HEK293 (cell line): ENCODE data around the gene CLEC4F.

Source experiments
- CTCF ChIA-PET: fragments of 350-600 bp; formaldehyde crosslinking; extraction: SDS; loops from one replicate; lab custom pipeline; 2021; ENCODE audit warnings: antibody characterized with exemption; lab: Yijun Ruan, JAX
- POLR2A ChIA-PET: fragments of 300-600 bp; formaldehyde crosslinking; extraction: SDS; loops from one replicate; lab custom pipeline; 2020; ENCODE audit warnings: antibody characterized with exemption, inconsistent platforms; lab: Yijun Ruan, JAX
- H3K27ac ChIP-seq: fragments of 200-500 bp; sonication (Bioruptor generic); 2 replicates; pipeline ENCODE4 v1.5.1; 2014; ENCODE audit warnings: low read depth, low read length, control low read depth, inconsistent platforms; ENCODE audit errors: extremely low read depth
- H3K36me3 ChIP-seq, 2 experiments: fragments of 200-500 bp in 1 of 2; sonication (Bioruptor generic) in 1 of 2; 1 replicate in 1 of 2; 2 replicates in 1 of 2; pipeline ENCODE4 v1.5.1; 2014 to 2017; ENCODE audit warnings: inconsistent platforms in 2 of 2, low read length in 2 of 2; ENCODE audit not compliant: control insufficient read depth in 2 of 2, insufficient read depth in 1 of 2
- H3K4me1 ChIP-seq: fragments of 200-500 bp; sonication (Bioruptor generic); 2 replicates; pipeline ENCODE4 v1.5.1; 2014; ENCODE audit warnings: mild to moderate bottlenecking, low read length, inconsistent platforms; ENCODE audit not compliant: control insufficient read depth, insufficient read depth
- H3K4me3 ChIP-seq: 2 replicates; pipeline ENCODE4 v1.5.1; 2011; ENCODE audit warnings: low read depth, mild to moderate bottlenecking, control low read depth, low read length, moderate library complexity
- H3K9me3 ChIP-seq: fragments of 200-500 bp; sonication (Bioruptor generic); 2 replicates; pipeline ENCODE4 v1.5.1; 2014; ENCODE audit warnings: low read depth, low read length, inconsistent platforms; ENCODE audit not compliant: control insufficient read depth, insufficient read depth
- BCL11A ChIP-seq: fragments of 450-650 bp; formaldehyde crosslinking; IDR thresholded peaks from 2 replicates; pipeline ENCODE4 v1.5.1; 2016; ENCODE audit warnings: low read depth, missing biosample characterization, missing genetic modification characterization
- GLI4 ChIP-seq: fragments of 450-650 bp; formaldehyde crosslinking; IDR thresholded peaks from 2 replicates; pipeline ENCODE4 v1.5.1; 2016; ENCODE audit warnings: missing biosample characterization, missing genetic modification characterization
- GLIS1 ChIP-seq: fragments of 450-650 bp; formaldehyde crosslinking; IDR thresholded peaks from 2 replicates; pipeline ENCODE4 v1.5.1; 2016; ENCODE audit warnings: missing biosample characterization, missing genetic modification characterization
- IKZF3 ChIP-seq: fragments of 450-650 bp; IDR thresholded peaks from 2 replicates; pipeline ENCODE4 v1.5.0; 2018; ENCODE audit warnings: missing biosample characterization, mild to moderate bottlenecking, missing genetic modification characterization, moderate library complexity
- KLF16 ChIP-seq: fragments of 450-650 bp; formaldehyde crosslinking; IDR thresholded peaks from 2 replicates; pipeline ENCODE4 v1.5.1; 2017; ENCODE audit warnings: missing biosample characterization, missing genetic modification characterization
- MZF1 ChIP-seq: fragments of 450-650 bp; formaldehyde crosslinking; IDR thresholded peaks from 2 replicates; pipeline ENCODE4 v1.5.1; 2017; ENCODE audit warnings: missing biosample characterization, missing genetic modification characterization, borderline replicate concordance
- OVOL3 ChIP-seq: fragments of 450-650 bp; formaldehyde crosslinking; IDR thresholded peaks from 2 replicates; pipeline ENCODE4 v1.5.1; 2016; ENCODE audit warnings: missing biosample characterization, missing genetic modification characterization
- ZBTB20 ChIP-seq: fragments of 450-650 bp; formaldehyde crosslinking; IDR thresholded peaks from 2 replicates; pipeline ENCODE4 v1.5.1; 2016; ENCODE audit warnings: missing biosample characterization, missing genetic modification characterization
- ZNF121 ChIP-seq: fragments of 450-650 bp; formaldehyde crosslinking; IDR thresholded peaks from 2 replicates; pipeline ENCODE4 v1.5.1; 2016; ENCODE audit warnings: missing biosample characterization, missing genetic modification characterization
- ZNF132 ChIP-seq: fragments of 450-650 bp; formaldehyde crosslinking; IDR thresholded peaks from 2 replicates; pipeline ENCODE4 v1.5.1; 2017; ENCODE audit warnings: missing biosample characterization, missing genetic modification characterization, borderline replicate concordance
- ZNF157 ChIP-seq: fragments of 450-650 bp; formaldehyde crosslinking; IDR thresholded peaks from 2 replicates; pipeline ENCODE4 v1.5.1; 2016; ENCODE audit warnings: missing biosample characterization, missing genetic modification characterization
- ZNF2 ChIP-seq: fragments of 450-650 bp; formaldehyde crosslinking; IDR thresholded peaks from 2 replicates; pipeline ENCODE4 v1.5.1; 2016; ENCODE audit warnings: missing biosample characterization, missing genetic modification characterization
- ZNF221 ChIP-seq: fragments of 450-650 bp; formaldehyde crosslinking; IDR thresholded peaks from 2 replicates; pipeline ENCODE4 v1.5.1; 2017; ENCODE audit warnings: missing biosample characterization, missing genetic modification characterization, borderline replicate concordance
- ZNF302 ChIP-seq: fragments of 450-650 bp; formaldehyde crosslinking; IDR thresholded peaks from 2 replicates; pipeline ENCODE4 v1.5.1; 2016; ENCODE audit warnings: missing biosample characterization, missing genetic modification characterization, low read depth
- ZNF324 ChIP-seq: fragments of 450-650 bp; formaldehyde crosslinking; IDR thresholded peaks from 2 replicates; pipeline ENCODE4 v1.5.1; 2016; ENCODE audit warnings: missing biosample characterization, missing genetic modification characterization
- ZNF350 ChIP-seq: fragments of 450-650 bp; formaldehyde crosslinking; IDR thresholded peaks from 2 replicates; pipeline ENCODE4 v1.5.0; 2017; ENCODE audit warnings: missing biosample characterization, mild to moderate bottlenecking, missing genetic modification characterization
- ZNF391 ChIP-seq: fragments of 450-650 bp; formaldehyde crosslinking; IDR thresholded peaks from 2 replicates; pipeline ENCODE4 v1.5.1; 2016; ENCODE audit warnings: low read depth, missing biosample characterization, missing genetic modification characterization, borderline replicate concordance
- ZNF394 ChIP-seq: fragments of 450-650 bp; formaldehyde crosslinking; IDR thresholded peaks from 2 replicates; pipeline ENCODE4 v1.5.1; 2016; ENCODE audit warnings: missing biosample characterization, missing genetic modification characterization, mild to moderate bottlenecking, moderate library complexity, borderline replicate concordance
- ZNF529 ChIP-seq: fragments of 450-650 bp; formaldehyde crosslinking; IDR thresholded peaks from 2 replicates; pipeline ENCODE4 v1.5.1; 2017; ENCODE audit warnings: missing genetic modification characterization, missing biosample characterization; ENCODE audit not compliant: insufficient replicate concordance
- ZNF544 ChIP-seq: fragments of 450-650 bp; formaldehyde crosslinking; IDR thresholded peaks from 2 replicates; pipeline ENCODE4 v1.5.0; 2017; ENCODE audit warnings: missing biosample characterization, missing genetic modification characterization
- ZNF558 ChIP-seq: fragments of 450-650 bp; formaldehyde crosslinking; IDR thresholded peaks from 2 replicates; pipeline ENCODE4 v1.5.1; 2016; ENCODE audit warnings: missing biosample characterization, missing genetic modification characterization
- ZNF626 ChIP-seq: fragments of 450-650 bp; sonication (Bioruptor Pico); formaldehyde crosslinking; IDR thresholded peaks from 2 replicates; pipeline ENCODE4 v1.5.1; 2018; ENCODE audit warnings: missing biosample characterization, missing genetic modification characterization, inconsistent platforms
- ZNF707 ChIP-seq: fragments of 450-650 bp; formaldehyde crosslinking; IDR thresholded peaks from 2 replicates; pipeline ENCODE4 v1.5.1; 2016; ENCODE audit warnings: missing biosample characterization, missing genetic modification characterization
- ZNF776 ChIP-seq: fragments of 450-650 bp; formaldehyde crosslinking; IDR thresholded peaks from 2 replicates; pipeline ENCODE4 v1.5.0; 2017; ENCODE audit warnings: missing biosample characterization, missing genetic modification characterization, borderline replicate concordance
- ZNF777 ChIP-seq: fragments of 450-650 bp; formaldehyde crosslinking; IDR thresholded peaks from 2 replicates; pipeline ENCODE4 v1.5.1; 2017; ENCODE audit warnings: missing biosample characterization, missing genetic modification characterization, borderline replicate concordance
- TF ChIP-seq, protein P1 (sequence below): IDR thresholded peaks from 2 replicates; pipeline ENCODE4 v1.6.1; 2011; ENCODE audit warnings: mild to moderate bottlenecking, low read depth, low read length, borderline replicate concordance
- TF ChIP-seq, protein P2 (sequence below): fragments of 450-650 bp; formaldehyde crosslinking; IDR thresholded peaks from 2 replicates; pipeline ENCODE4 v1.5.1; 2017; ENCODE audit warnings: missing biosample characterization, mild to moderate bottlenecking, missing genetic modification characterization, moderate library complexity
- TF ChIP-seq, protein P3 (sequence below): fragments of 450-650 bp; formaldehyde crosslinking; IDR thresholded peaks from 2 replicates; pipeline ENCODE4 v1.5.1; 2016; ENCODE audit warnings: missing biosample characterization, missing genetic modification characterization
- TF ChIP-seq, protein P4 (sequence below): fragments of 450-650 bp; formaldehyde crosslinking; IDR thresholded peaks from 2 replicates; pipeline ENCODE4 v1.5.1; 2016; ENCODE audit warnings: missing biosample characterization, missing genetic modification characterization

The CLEC4F gene

DNA sequence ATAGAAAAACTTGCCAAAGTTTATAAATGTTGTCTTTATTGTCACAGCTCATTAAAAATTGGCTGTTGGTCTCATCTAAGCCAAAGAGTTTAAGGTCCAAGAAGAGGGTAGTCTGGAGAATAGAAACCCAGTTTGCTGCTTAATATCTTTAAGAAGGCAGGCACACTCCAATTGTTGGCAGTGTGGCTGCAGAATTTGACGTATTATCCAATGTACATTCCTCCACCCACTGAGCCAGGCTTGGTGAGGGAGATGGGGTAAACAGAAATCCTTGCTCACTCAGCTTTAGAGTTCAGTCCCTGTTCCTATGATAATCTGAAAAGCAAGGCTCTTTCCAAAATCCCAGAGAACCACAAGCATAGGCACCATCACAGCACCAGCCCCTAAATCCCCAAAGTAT lies 41.7 kb downstream of the CLEC4F start:
- TF ChIP-seq, protein P1, sequence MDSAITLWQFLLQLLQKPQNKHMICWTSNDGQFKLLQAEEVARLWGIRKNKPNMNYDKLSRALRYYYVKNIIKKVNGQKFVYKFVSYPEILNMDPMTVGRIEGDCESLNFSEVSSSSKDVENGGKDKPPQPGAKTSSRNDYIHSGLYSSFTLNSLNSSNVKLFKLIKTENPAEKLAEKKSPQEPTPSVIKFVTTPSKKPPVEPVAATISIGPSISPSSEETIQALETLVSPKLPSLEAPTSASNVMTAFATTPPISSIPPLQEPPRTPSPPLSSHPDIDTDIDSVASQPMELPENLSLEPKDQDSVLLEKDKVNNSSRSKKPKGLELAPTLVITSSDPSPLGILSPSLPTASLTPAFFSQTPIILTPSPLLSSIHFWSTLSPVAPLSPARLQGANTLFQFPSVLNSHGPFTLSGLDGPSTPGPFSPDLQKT = no peak
- TF ChIP-seq ZBTB20 (tag by site-specific recombination) (no peak), ZNF558 (tag by site-specific recombination) (no peak), ZNF157 (no peak), IKZF3 (tag by site-specific recombination) (no peak), ZNF776 (tag by site-specific recombination) (no peak), ZNF391 (tag by site-specific recombination) (no peak), KLF16 (tag by site-specific recombination) (no peak), ZNF132 (no peak), ZNF121 (tag by site-specific recombination) (no peak), GLIS1 (tag by site-specific recombination) (no peak), ZNF707 (tag by site-specific recombination) (no peak)
- TF ChIP-seq, protein P2, sequence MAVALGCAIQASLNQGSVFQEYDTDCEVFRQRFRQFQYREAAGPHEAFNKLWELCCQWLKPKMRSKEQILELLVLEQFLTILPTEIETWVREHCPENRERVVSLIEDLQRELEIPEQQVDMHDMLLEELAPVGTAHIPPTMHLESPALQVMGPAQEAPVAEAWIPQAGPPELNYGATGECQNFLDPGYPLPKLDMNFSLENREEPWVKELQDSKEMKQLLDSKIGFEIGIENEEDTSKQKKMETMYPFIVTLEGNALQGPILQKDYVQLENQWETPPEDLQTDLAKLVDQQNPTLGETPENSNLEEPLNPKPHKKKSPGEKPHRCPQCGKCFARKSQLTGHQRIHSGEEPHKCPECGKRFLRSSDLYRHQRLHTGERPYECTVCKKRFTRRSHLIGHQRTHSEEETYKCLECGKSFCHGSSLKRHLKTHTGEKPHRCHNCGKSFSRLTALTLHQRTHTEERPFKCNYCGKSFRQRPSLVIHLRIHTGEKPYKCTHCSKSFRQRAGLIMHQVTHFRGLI (tag by site-specific recombination) = no peak
- TF ChIP-seq, protein P3, sequence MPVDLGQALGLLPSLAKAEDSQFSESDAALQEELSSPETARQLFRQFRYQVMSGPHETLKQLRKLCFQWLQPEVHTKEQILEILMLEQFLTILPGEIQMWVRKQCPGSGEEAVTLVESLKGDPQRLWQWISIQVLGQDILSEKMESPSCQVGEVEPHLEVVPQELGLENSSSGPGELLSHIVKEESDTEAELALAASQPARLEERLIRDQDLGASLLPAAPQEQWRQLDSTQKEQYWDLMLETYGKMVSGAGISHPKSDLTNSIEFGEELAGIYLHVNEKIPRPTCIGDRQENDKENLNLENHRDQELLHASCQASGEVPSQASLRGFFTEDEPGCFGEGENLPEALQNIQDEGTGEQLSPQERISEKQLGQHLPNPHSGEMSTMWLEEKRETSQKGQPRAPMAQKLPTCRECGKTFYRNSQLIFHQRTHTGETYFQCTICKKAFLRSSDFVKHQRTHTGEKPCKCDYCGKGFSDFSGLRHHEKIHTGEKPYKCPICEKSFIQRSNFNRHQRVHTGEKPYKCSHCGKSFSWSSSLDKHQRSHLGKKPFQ (tag by site-specific recombination) = no peak
- TF ChIP-seq, all 188 proteins: peak for 0
- no peak overlapping the region for H3K4me3 ChIP-seq
- no peaks in the 10 kb centered on the region for H3K9me3 ChIP-seq
- H3K27ac ChIP-seq = no peak overlapping the region
- no peaks in the 10 kb centered on the region for H3K4me1 ChIP-seq
- CTCF ChIA-PET = interaction anchor here (0.7 to 5.2 kb wide), 3 partner anchors 9 to 63 kb away, joined by 3 to 35 read pairs (median 11); partner anchors contain the start of gene ADD2
- POLR2A ChIA-PET = no interaction called here
- no peaks in the 10 kb centered on the region for H3K36me3 ChIP-seq

DNA sequence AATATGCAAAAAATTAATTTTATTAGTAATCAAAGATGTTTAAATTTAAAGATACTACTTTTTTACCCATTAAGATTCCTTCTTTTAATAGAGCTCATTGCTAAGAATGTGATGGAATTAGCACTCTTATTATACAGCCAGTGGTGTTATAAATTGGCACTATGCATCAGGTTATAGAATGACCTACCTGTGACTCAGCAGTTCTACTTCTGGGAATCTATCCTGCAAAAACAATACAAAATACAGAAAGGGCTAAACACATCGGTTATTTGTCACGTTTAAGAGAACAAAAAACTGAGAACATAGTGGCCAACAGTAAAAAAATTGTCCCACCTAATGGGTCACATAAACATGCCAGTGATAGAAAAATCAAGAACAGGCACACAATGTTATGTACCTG lies 42.9 kb downstream of the CLEC4F start:
- ChIA-PET CTCF (interaction anchor here (2.4 to 5.2 kb wide), 2 partner anchors 9 to 10 kb away, joined by 11 to 35 read pairs; partner anchors contain the start of gene ADD2), POLR2A (interaction anchor here (0.7 kb wide), 1 partner anchor 20 kb away, joined by 3 read pairs; no protein-coding TSS in a partner anchor)
- Histone ChIP-seq H3K4me1 (no peaks in the 10 kb centered on the region), H3K36me3 (no peaks in the 10 kb centered on the region), H3K9me3 (no peaks in the 10 kb centered on the region), H3K4me3 (no peak overlapping the region), H3K27ac (no peak overlapping the region)
- TF ChIP-seq OVOL3 (tag by site-specific recombination) = no peak
- TF ChIP-seq ZNF221 (tag by site-specific recombination) = no peak
- no peak for TF ChIP-seq BCL11A (tag by site-specific recombination)
- no peak for TF ChIP-seq ZNF544 (tag by site-specific recombination)
- TF ChIP-seq GLI4 (tag by site-specific recombination) = no peak
- TF ChIP-seq, protein P4, sequence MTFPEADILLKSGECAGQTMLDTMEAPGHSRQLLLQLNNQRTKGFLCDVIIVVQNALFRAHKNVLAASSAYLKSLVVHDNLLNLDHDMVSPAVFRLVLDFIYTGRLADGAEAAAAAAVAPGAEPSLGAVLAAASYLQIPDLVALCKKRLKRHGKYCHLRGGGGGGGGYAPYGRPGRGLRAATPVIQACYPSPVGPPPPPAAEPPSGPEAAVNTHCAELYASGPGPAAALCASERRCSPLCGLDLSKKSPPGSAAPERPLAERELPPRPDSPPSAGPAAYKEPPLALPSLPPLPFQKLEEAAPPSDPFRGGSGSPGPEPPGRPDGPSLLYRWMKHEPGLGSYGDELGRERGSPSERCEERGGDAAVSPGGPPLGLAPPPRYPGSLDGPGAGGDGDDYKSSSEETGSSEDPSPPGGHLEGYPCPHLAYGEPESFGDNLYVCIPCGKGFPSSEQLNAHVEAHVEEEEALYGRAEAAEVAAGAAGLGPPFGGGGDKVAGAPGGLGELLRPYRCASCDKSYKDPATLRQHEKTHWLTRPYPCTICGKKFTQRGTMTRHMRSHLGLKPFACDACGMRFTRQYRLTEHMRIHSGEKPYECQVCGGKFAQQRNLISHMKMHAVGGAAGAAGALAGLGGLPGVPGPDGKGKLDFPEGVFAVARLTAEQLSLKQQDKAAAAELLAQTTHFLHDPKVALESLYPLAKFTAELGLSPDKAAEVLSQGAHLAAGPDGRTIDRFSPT (tag by site-specific recombination) = no peak
- no peak for TF ChIP-seq ZNF2 (tag by site-specific recombination)
- no peak for TF ChIP-seq ZNF302 (tag by site-specific recombination)
- TF ChIP-seq ZNF529 (tag by site-specific recombination) = no peak
- TF ChIP-seq ZNF324 (tag by site-specific recombination) = no peak
- no peak for TF ChIP-seq ZNF626 (tag by site-specific recombination)
- TF ChIP-seq ZNF350 (tag by site-specific recombination) = no peak
- TF ChIP-seq ZNF394 = no peak
- no peak for TF ChIP-seq MZF1 (tag by site-specific recombination)
- TF ChIP-seq ZNF777 (tag by site-specific recombination) = no peak
